Liver (tissue), 9 donors: Measurements from ENCODE around the gene GLRX3. TPM values are rescaled to one million over a fixed set of nuclear protein-coding genes. Genes with fewer than 3 reads are reported as not detected.

Experiments used
- DNase-seq: peaks from one replicate; pipeline ENCODE4 v3.0.0-alpha.2; 2017; ENCODE audit warnings: low spot score
- H3K27ac ChIP-seq, 2 donors: one replicate each; pipeline ENCODE4 v1.7.0; 2013; ENCODE audit warnings: inconsistent platforms in 2 of 2, low read length in 2 of 2, control low read depth in 1 of 2, low read depth in 1 of 2, mild to moderate bottlenecking in 1 of 2
- H3K27me3 ChIP-seq, 4 donors: one replicate each; pipeline versions ENCODE4 v1.6.1 to v1.7.0; 2013; ENCODE audit warnings: low read length in 3 of 4, inconsistent platforms in 1 of 4, mild to moderate bottlenecking in 1 of 4, moderate library complexity in 1 of 4; ENCODE audit not compliant: control insufficient read depth in 4 of 4, insufficient read depth in 4 of 4
- H3K36me3 ChIP-seq, 4 donors: one replicate each; pipeline versions ENCODE4 v1.6.1 to v1.7.0; 2013; ENCODE audit warnings: low read length in 3 of 4, mild to moderate bottlenecking in 3 of 4, low read depth in 1 of 4, moderate library complexity in 1 of 4; ENCODE audit not compliant: control insufficient read depth in 4 of 4, insufficient read depth in 3 of 4
- H3K4me1 ChIP-seq, 4 donors: one replicate each; pipeline versions ENCODE4 v1.6.1 to v1.7.0; 2013; ENCODE audit warnings: low read length in 3 of 4, mild to moderate bottlenecking in 3 of 4, moderate library complexity in 1 of 4; ENCODE audit not compliant: control insufficient read depth in 4 of 4, insufficient read depth in 4 of 4
- H3K4me3 ChIP-seq, 3 donors: one replicate each; pipeline versions ENCODE4 v1.6.1 to v1.7.0; 2013; ENCODE audit warnings: low read length in 3 of 3, control low read depth in 1 of 3, low read depth in 1 of 3, mild to moderate bottlenecking in 1 of 3
- H3K9ac ChIP-seq, 2 donors: one replicate each; pipeline ENCODE4 v1.7.0; 2013; ENCODE audit warnings: low read length in 2 of 2, mild to moderate bottlenecking in 2 of 2, moderate library complexity in 2 of 2, control low read depth in 1 of 2, low read depth in 1 of 2
- H3K9me3 ChIP-seq, 4 donors: one replicate each; pipeline versions ENCODE4 v1.6.1 to v1.7.0; 2013; ENCODE audit warnings: low read length in 3 of 4; ENCODE audit not compliant: control insufficient read depth in 4 of 4
- CTCF ChIP-seq: fragments of 150-350 bp; IDR thresholded peaks from 2 replicates; pipeline ENCODE4 v1.5.1; 2017; ENCODE audit warnings: improper control_type of control experiment, low read depth, low read length; ENCODE audit not compliant: missing input control
- EGR1 ChIP-seq, 2 donors: IDR thresholded peaks; 2 replicates each; pipeline ENCODE4 v1.6.1; 2016 to 2018; ENCODE audit warnings: antibody characterized with exemption in 2 of 2, low read depth in 2 of 2
- FOXA1 ChIP-seq: IDR thresholded peaks from 2 replicates; pipeline ENCODE4 v1.6.1; 2016; ENCODE audit warnings: antibody characterized with exemption
- FOXA2 ChIP-seq: IDR thresholded peaks from 2 replicates; pipeline ENCODE4 v1.6.1; 2016; ENCODE audit warnings: antibody characterized with exemption
- GABPA ChIP-seq, 2 donors: IDR thresholded peaks in 1 of 2; conservative IDR thresholded peaks in 1 of 2; 2 replicates each; pipeline ENCODE4 v1.6.1; 2016; ENCODE audit warnings: antibody characterized with exemption in 2 of 2, mild to moderate bottlenecking in 1 of 2, moderate library complexity in 1 of 2
- HNF4A ChIP-seq, 2 donors: conservative IDR thresholded peaks; 2 replicates each; pipeline ENCODE4 v1.6.1; 2016; ENCODE audit warnings: antibody characterized with exemption in 2 of 2, mild to moderate bottlenecking in 2 of 2
- HNF4G ChIP-seq: IDR thresholded peaks from 2 replicates; pipeline ENCODE4 v1.6.1; 2016; ENCODE audit warnings: antibody characterized with exemption
- JUND ChIP-seq, 2 donors: IDR thresholded peaks; 2 replicates each; pipeline ENCODE4 v1.6.1; 2016; ENCODE audit warnings: antibody characterized with exemption in 2 of 2
- MAX ChIP-seq: IDR thresholded peaks from 2 replicates; pipeline ENCODE4 v1.6.1; 2016; ENCODE audit warnings: antibody characterized with exemption
- NR2F2 ChIP-seq: IDR thresholded peaks from 2 replicates; pipeline ENCODE4 v1.6.1; 2016; ENCODE audit warnings: antibody characterized with exemption
- RAD21 ChIP-seq, 2 donors: IDR thresholded peaks; 2 replicates each; pipeline ENCODE4 v1.6.1; 2016; ENCODE audit warnings: antibody characterized with exemption in 2 of 2, mild to moderate bottlenecking in 2 of 2
- REST ChIP-seq: IDR thresholded peaks from 2 replicates; pipeline ENCODE4 v1.6.1; 2016; ENCODE audit warnings: antibody characterized with exemption, mild to moderate bottlenecking
- RXRA ChIP-seq, 2 donors: IDR thresholded peaks; 2 replicates each; pipeline ENCODE4 v1.6.1; 2017 to 2018; ENCODE audit warnings: antibody characterized with exemption in 2 of 2, mild to moderate bottlenecking in 1 of 2
- SP1 ChIP-seq: IDR thresholded peaks from 2 replicates; pipeline ENCODE4 v1.6.1; 2018; ENCODE audit warnings: antibody characterized with exemption, mild to moderate bottlenecking
- TAF1 ChIP-seq: conservative IDR thresholded peaks from 2 replicates; pipeline ENCODE4 v1.6.1; 2016; ENCODE audit warnings: antibody characterized with exemption, mild to moderate bottlenecking
- YY1 ChIP-seq: IDR thresholded peaks from 2 replicates; pipeline ENCODE4 v1.6.1; 2016; ENCODE audit warnings: antibody characterized with exemption, mild to moderate bottlenecking
- ZBTB33 ChIP-seq: IDR thresholded peaks from 2 replicates; pipeline ENCODE4 v1.6.1; 2016; ENCODE audit warnings: antibody characterized with exemption
- WGBS: extraction: QIAGEN DNeasy Blood & Tissue Kit; methylation state at CpG from one replicate; pipeline ENCODE4 v1.1.7; 2013; 5-methylcytosine and 5-hydroxymethylcytosine counted together
- polyA plus RNA-seq, 2 donors: library from polyadenylated mRNA; stranded (reverse) in 1 of 2; unstranded in 1 of 2; fragments of 200-250 nt in 1 of 2; fragments of >200 nt in 1 of 2; fragmentation: Nextera tagmentation in 1 of 2; extraction: Ambion mirVana in 1 of 2; gene quantifications; one replicate each; pipeline versions ENCODE4 v1.2.1 to v1.2.3, GENCODE V29; 2013 to 2015
- total RNA-seq, 2 donors: library from RNA; depleted of rRNA; stranded (reverse); fragments of >200 nt; gene quantifications; one replicate each; pipeline ENCODE4 v1.2.3, GENCODE V29; 2014
- donor health status: healthy.
- donor health status: healthy.
- donor health status: healthy.
- donor health status: healthy.
- donor health status: healthy.

The GLRX3 gene
- total and polyA plus RNA-seq, 4 donors: 24.0 to 34.0 (median 28.5) TPM

- H3K36me3 ChIP-seq: peaks cover 9 to 44% (median 28%) of the 10 kb centered on the region in 4 donors
- no peaks in the 10 kb centered on the region for H3K27me3 ChIP-seq
- TF ChIP-seq FOXA1 (no peak), YY1 (no peak), TAF1 (no peak), CTCF (peak; percentile 20), RAD21 (IDR thresholded peaks at IDR 0.05) (peak; percentile 66 to 73), SP1 (no peak), HNF4G (no peak)
- 69% methylated on average over 4 of the region's 4 CpGs for WGBS
- no peaks in the 10 kb centered on the region for H3K4me1 ChIP-seq
- no peak overlapping the region for H3K27ac ChIP-seq
- H3K4me3 ChIP-seq: no peak overlapping the region
- no peak overlapping the region for H3K9ac ChIP-seq
- no peak for DNase-seq
- no peaks in the 10 kb centered on the region for H3K9me3 ChIP-seq
Observed at GRCh38 chr10:130179640-130180039, 43.4 kb downstream of the GLRX3 start.

DNA sequence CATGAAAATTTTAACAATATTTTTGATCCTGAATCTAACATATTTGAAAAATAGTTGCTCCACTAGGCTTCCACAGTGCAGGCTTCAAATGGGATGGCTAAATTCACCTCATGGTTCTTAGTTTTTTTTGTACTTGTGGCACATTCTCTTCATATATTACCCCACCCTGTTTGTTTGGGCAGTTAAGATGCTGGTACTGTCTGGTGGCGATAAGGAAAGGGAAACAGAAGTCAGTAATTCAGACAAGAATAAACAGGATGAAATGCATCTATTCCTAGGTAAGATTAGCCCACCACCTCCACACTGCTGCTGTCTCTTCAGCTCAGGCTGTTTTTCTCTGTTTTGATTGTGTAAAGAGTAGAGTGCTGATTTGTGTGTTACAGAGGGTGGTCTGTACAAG lies 44.2 kb downstream of the GLRX3 start:
- WGBS: 91% methylated on average over 1 of the region's 1 CpG
- H3K9ac ChIP-seq: no peak overlapping the region
- no peak for DNase-seq
- no peak overlapping the region for H3K27ac ChIP-seq
- H3K4me3 ChIP-seq: no peak overlapping the region
- no peak for TF ChIP-seq MAX
- no peak for TF ChIP-seq RXRA (IDR thresholded peaks at IDR 0.05)
- TF ChIP-seq NR2F2: no peak
- no peak for TF ChIP-seq TAF1
- no peak for TF ChIP-seq CTCF
- no peak for TF ChIP-seq RAD21 (IDR thresholded peaks at IDR 0.05)
- TF ChIP-seq HNF4G: no peak
- no peak for TF ChIP-seq JUND (IDR thresholded peaks at IDR 0.05)
- TF ChIP-seq ZBTB33: no peak
- TF ChIP-seq FOXA1: no peak
- TF ChIP-seq GABPA (IDR thresholded peaks at IDR 0.05 in 1 of 2, conservative IDR thresholded peaks at IDR 0.05 in 1 of 2): no peak
- TF ChIP-seq FOXA2: no peak
- no peak for TF ChIP-seq SP1
- no peak for TF ChIP-seq HNF4A (conservative IDR thresholded peaks at IDR 0.05)
- no peak for TF ChIP-seq EGR1 (IDR thresholded peaks at IDR 0.05; ENCODE audit: low read depth in 2 of 2)
- TF ChIP-seq REST: no peak
- H3K9me3 ChIP-seq: no peaks in the 10 kb centered on the region
- H3K36me3 ChIP-seq: peaks cover 9 to 42% (median 29%) of the 10 kb centered on the region in 4 donors
- no peaks in the 10 kb centered on the region for H3K27me3 ChIP-seq
- H3K4me1 ChIP-seq: no peaks in the 10 kb centered on the region
